ENCODE results near the gene PRICKLE2. TPM values are rescaled to one million over a fixed set of nuclear protein-coding genes. Genes with fewer than 3 reads are reported as not detected.

The PRICKLE2 gene
- total RNA-seq, 2 donors from 2014 or later = 0.21 to 0.37 TPM

- Mint-ChIP-seq H3K4me3 (no peak overlapping the region), H3K27me3 (peaks cover 30% of the 10 kb centered on the region), H3K27ac (no peak overlapping the region), H3K36me3 (ENCODE audit: low read depth) (no peaks in the 10 kb centered on the region), H3K4me1 (no peaks in the 10 kb centered on the region)
- DNase-seq (no peak), ATAC-seq (no peak)
- no peaks in the 10 kb centered on the region for H3K9me3 ChIP-seq (ENCODE audit: control insufficient read depth, low read length, poor library complexity, severe bottlenecking)
Measured at GRCh38 chr3:64129581-64129980, 95.7 kb downstream of the PRICKLE2 start.

DNA sequence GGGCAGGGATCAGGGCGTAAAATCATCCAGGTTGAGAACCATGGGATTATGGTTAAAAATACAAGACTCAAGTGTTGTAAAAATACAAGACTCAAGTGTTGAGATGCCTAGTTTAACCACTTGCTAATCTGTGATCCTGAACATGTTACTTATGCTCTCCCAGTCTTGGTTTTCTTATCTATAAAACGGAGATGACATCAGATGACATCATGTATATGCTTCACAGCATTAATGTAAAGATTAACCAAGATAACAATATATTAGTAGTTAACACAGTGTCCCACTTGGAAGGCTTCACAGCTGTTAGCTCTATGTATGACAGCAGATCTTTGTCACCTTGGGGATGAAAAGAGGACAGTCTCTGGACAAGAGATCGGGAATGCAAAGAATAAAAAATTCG lies 96.2 kb downstream of the PRICKLE2 start:
- no peak for DNase-seq
- H3K27ac Mint-ChIP-seq = no peak overlapping the region
- no peaks in the 10 kb centered on the region for H3K36me3 Mint-ChIP-seq (ENCODE audit: low read depth)
- ATAC-seq = no peak
- H3K4me3 Mint-ChIP-seq = no peak overlapping the region
- H3K9me3 ChIP-seq (ENCODE audit: control insufficient read depth, low read length, poor library complexity, severe bottlenecking) = no peaks in the 10 kb centered on the region
- H3K4me1 Mint-ChIP-seq = no peaks in the 10 kb centered on the region
- H3K27me3 Mint-ChIP-seq = peaks cover 26% of the 10 kb centered on the region

GRCh38 chr3:64125561-64125960 lies 99.7 kb downstream of the PRICKLE2 start:
- H3K27me3 Mint-ChIP-seq = peaks cover 19% of the 10 kb centered on the region
- no peak for DNase-seq
- H3K4me1 Mint-ChIP-seq = no peaks in the 10 kb centered on the region
- H3K4me3 Mint-ChIP-seq = no peak overlapping the region
- no peaks in the 10 kb centered on the region for H3K36me3 Mint-ChIP-seq (ENCODE audit: low read depth)
- no peak for ATAC-seq
- no peak overlapping the region for H3K27ac Mint-ChIP-seq
- no peaks in the 10 kb centered on the region for H3K9me3 ChIP-seq (ENCODE audit: control insufficient read depth, low read length, poor library complexity, severe bottlenecking)

DNA sequence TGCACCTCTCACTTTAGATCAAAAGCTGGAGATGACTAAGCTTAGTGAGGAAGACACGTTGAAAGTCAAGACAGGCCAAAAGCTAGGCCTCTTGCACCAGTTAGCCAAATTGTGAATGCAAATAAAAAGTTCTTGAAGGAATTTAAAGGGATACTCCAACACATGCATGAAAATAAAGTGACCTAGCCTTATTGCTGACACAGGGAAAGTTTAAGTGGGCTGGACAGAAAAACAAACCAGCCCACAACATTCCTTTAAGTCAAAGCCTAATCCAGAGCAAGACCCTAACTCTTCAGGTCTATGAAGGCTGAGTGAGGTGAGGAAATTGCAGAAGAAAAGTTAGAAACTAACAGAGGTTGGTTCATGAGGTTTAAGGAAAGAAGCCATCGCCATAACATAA lies 101.3 kb downstream of the PRICKLE2 start:
- Mint-ChIP-seq H3K4me1 (no peaks in the 10 kb centered on the region), H3K27ac (no peak overlapping the region), H3K27me3 (peaks cover 8% of the 10 kb centered on the region), H3K36me3 (ENCODE audit: low read depth) (no peaks in the 10 kb centered on the region), H3K4me3 (no peak overlapping the region)
- H3K9me3 ChIP-seq (ENCODE audit: control insufficient read depth, low read length, poor library complexity, severe bottlenecking) = no peaks in the 10 kb centered on the region
- DNase-seq = no peak
- ATAC-seq = no peak

- ATAC-seq = no peak
- Mint-ChIP-seq H3K27ac (no peak overlapping the region), H3K36me3 (ENCODE audit: low read depth) (no peaks in the 10 kb centered on the region), H3K4me1 (no peaks in the 10 kb centered on the region), H3K4me3 (no peak overlapping the region), H3K27me3 (peaks cover 2% of the 10 kb centered on the region)
- DNase-seq = no peak
- H3K9me3 ChIP-seq (ENCODE audit: control insufficient read depth, low read length, poor library complexity, severe bottlenecking) = no peaks in the 10 kb centered on the region
Measured at GRCh38 chr3:64122476-64122875, 102.8 kb downstream of the PRICKLE2 start.

- DNase-seq = no peak
- no peaks in the 10 kb centered on the region for H3K9me3 ChIP-seq (ENCODE audit: control insufficient read depth, low read length, poor library complexity, severe bottlenecking)
- H3K27ac Mint-ChIP-seq = no peak overlapping the region
- no peak overlapping the region for H3K4me3 Mint-ChIP-seq
- no peaks in the 10 kb centered on the region for H3K4me1 Mint-ChIP-seq
- H3K36me3 Mint-ChIP-seq (ENCODE audit: low read depth) = no peaks in the 10 kb centered on the region
- no peaks in the 10 kb centered on the region for H3K27me3 Mint-ChIP-seq
- ATAC-seq = no peak
Measured at GRCh38 chr3:64121750-64122311, 103.4 kb downstream of the PRICKLE2 start.

- no peak for ATAC-seq
- Mint-ChIP-seq H3K36me3 (ENCODE audit: low read depth) (no peaks in the 10 kb centered on the region), H3K4me1 (no peaks in the 10 kb centered on the region), H3K27me3 (no peaks in the 10 kb centered on the region), H3K27ac (no peak overlapping the region), H3K4me3 (no peak overlapping the region)
- DNase-seq = no peak
- no peaks in the 10 kb centered on the region for H3K9me3 ChIP-seq (ENCODE audit: control insufficient read depth, low read length, poor library complexity, severe bottlenecking)
Measured at GRCh38 chr3:64120876-64121275, 104.4 kb downstream of the PRICKLE2 start.

GRCh38 chr3:64117483-64117882 lies 107.8 kb downstream of the PRICKLE2 start:
- no peak overlapping the region for H3K4me3 Mint-ChIP-seq
- no peak for ATAC-seq

GRCh38 chr3:64114651-64115050 lies 110.6 kb downstream of the PRICKLE2 start:
- Mint-ChIP-seq H3K4me3 (no peak overlapping the region), H3K36me3 (ENCODE audit: low read depth) (no peaks in the 10 kb centered on the region)
- DNase-seq = no peak

More at GRCh38 chr3:64117483-64117882, 107.8 kb downstream of the PRICKLE2 start:
- Mint-ChIP-seq H3K36me3 (ENCODE audit: low read depth) (no peaks in the 10 kb centered on the region), H3K27me3 (no peaks in the 10 kb centered on the region), H3K4me1 (no peaks in the 10 kb centered on the region), H3K27ac (no peak overlapping the region)
- DNase-seq = no peak
- no peaks in the 10 kb centered on the region for H3K9me3 ChIP-seq (ENCODE audit: control insufficient read depth, low read length, poor library complexity, severe bottlenecking)

DNA sequence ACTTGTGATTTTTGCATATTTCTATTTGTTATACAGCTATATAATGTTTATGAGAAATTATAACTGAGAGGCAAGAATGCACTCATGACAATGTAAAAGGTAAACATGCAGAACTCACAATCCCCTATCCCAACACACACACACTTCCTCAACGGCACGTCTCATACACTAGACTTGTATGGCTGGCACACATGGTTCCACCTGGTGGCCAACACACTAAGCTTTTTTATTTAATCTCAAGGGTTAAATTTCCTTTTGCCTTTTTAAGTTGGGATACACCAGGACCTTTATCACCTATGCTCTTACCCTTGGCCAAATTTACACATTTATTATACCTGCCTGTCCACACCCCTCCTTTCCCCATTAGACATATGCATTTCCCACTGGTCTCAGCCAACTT lies 113.4 kb downstream of the PRICKLE2 start:
- H3K4me1 Mint-ChIP-seq = no peaks in the 10 kb centered on the region
- DNase-seq (no peak), ATAC-seq (no peak)
- H3K27me3 Mint-ChIP-seq = peaks cover 20% of the 10 kb centered on the region
- no peaks in the 10 kb centered on the region for H3K36me3 Mint-ChIP-seq (ENCODE audit: low read depth)
- no peaks in the 10 kb centered on the region for H3K9me3 ChIP-seq (ENCODE audit: control insufficient read depth, low read length, poor library complexity, severe bottlenecking)
- no peak overlapping the region for H3K4me3 Mint-ChIP-seq
- H3K27ac Mint-ChIP-seq = no peak overlapping the region

More at GRCh38 chr3:64114651-64115050, 110.6 kb downstream of the PRICKLE2 start:
- no peaks in the 10 kb centered on the region for H3K9me3 ChIP-seq (ENCODE audit: control insufficient read depth, low read length, poor library complexity, severe bottlenecking)
- Mint-ChIP-seq H3K27me3 (peaks cover 8% of the 10 kb centered on the region), H3K4me1 (no peaks in the 10 kb centered on the region), H3K27ac (no peak overlapping the region)
- ATAC-seq = no peak

DNA sequence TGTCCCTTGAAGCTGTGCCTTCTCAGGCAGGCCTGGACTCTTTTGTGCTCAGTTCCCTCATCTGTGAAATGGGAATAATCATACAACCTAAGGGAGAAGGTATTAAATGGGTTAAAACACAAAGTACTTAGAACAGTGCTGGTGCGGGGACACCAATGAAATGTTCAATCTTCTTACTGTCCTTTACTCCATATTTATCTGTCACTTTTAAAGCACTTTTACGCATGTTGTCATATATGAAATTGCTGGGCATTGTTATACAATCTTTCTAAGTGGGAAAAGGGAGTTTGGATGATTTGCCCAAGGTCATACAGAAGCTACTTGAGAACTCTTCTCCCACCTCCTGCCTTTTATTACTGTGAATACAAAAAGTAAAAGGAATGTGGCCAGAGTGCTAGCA lies 114.2 kb downstream of the PRICKLE2 start:
- Mint-ChIP-seq H3K4me3 (no peak overlapping the region), H3K27me3 (peaks cover 28% of the 10 kb centered on the region), H3K4me1 (no peaks in the 10 kb centered on the region), H3K36me3 (ENCODE audit: low read depth) (no peaks in the 10 kb centered on the region), H3K27ac (no peak overlapping the region)
- ATAC-seq (no peak), DNase-seq (no peak)
- H3K9me3 ChIP-seq (ENCODE audit: control insufficient read depth, low read length, poor library complexity, severe bottlenecking) = no peaks in the 10 kb centered on the region

DNA sequence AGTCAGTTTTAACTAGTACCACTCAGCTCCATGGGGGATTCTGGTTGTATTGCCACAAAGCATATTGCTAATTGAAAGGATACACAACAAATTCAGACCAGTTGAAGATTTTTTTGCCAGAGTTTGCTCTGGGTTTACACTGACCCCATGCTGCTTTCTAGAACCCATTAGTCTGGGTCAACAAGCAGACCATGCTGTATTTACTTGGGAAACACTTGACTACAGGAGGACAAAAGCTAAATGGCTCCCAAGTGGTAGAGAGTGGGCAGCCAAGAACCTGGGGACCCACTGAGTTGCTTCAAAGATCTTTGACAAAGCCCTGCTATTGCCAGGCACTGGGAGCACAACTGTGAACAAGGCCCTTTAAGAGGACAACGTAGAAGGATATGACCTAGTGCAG lies 115.2 kb downstream of the PRICKLE2 start:
- no peak for ATAC-seq
- no peaks in the 10 kb centered on the region for H3K36me3 Mint-ChIP-seq (ENCODE audit: low read depth)

GRCh38 chr3:64109438-64109837 lies 115.8 kb downstream of the PRICKLE2 start:
- ATAC-seq (no peak), DNase-seq (no peak)
- no peaks in the 10 kb centered on the region for H3K9me3 ChIP-seq (ENCODE audit: control insufficient read depth, low read length, poor library complexity, severe bottlenecking)
- no peaks in the 10 kb centered on the region for H3K4me1 Mint-ChIP-seq
- H3K36me3 Mint-ChIP-seq (ENCODE audit: low read depth) = no peaks in the 10 kb centered on the region
- no peak overlapping the region for H3K4me3 Mint-ChIP-seq
- peaks cover 37% of the 10 kb centered on the region for H3K27me3 Mint-ChIP-seq
- H3K27ac Mint-ChIP-seq = no peak overlapping the region

More for the DNA sequence above, 115.2 kb downstream of the PRICKLE2 start:
- Mint-ChIP-seq H3K27ac (no peak overlapping the region), H3K4me1 (no peaks in the 10 kb centered on the region), H3K27me3 (peaks cover 33% of the 10 kb centered on the region), H3K4me3 (no peak overlapping the region)
- H3K9me3 ChIP-seq (ENCODE audit: control insufficient read depth, low read length, poor library complexity, severe bottlenecking) = no peaks in the 10 kb centered on the region
- DNase-seq = no peak

DNA sequence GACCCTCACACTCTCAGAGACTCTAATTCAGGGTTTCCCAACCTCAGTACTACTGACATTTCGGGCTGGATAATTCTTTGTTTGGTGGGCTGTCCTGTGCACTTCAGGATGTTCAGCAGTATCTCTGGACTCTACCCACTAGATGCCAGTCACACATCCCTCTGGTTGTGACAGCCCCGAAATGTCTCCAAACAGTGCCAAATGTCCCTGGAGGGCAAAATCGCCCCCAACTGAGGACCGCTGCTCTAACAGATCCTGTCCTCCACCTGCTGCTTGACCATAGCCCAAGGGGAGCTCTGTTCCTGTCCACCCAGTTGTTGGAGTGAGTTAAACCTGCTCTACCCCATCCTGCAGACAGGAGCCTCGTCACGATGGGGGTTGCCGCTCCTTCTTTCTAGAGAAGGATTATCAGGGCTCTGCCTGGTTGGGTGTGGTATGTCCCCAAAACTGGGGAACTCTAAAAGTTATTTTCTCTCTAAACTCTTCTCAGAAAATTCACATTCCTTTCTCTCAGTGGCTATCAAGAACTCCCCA lies 116.4 kb downstream of the PRICKLE2 start:
- Mint-ChIP-seq H3K36me3 (ENCODE audit: low read depth) (no peaks in the 10 kb centered on the region), H3K27me3 (peaks cover 37% of the 10 kb centered on the region), H3K4me3 (no peak overlapping the region), H3K4me1 (no peaks in the 10 kb centered on the region), H3K27ac (no peak overlapping the region)
- no peak for ATAC-seq
- DNase-seq = no peak
- H3K9me3 ChIP-seq (ENCODE audit: control insufficient read depth, low read length, poor library complexity, severe bottlenecking) = no peaks in the 10 kb centered on the region

All from T-helper 17 cell (primary cell).